ENCODE measurements around the gene ABHD12. TPM values are rescaled to one million over a fixed set of nuclear protein-coding genes. Genes with fewer than 3 reads are reported as not detected.

ABHD12 gene
- total RNA-seq, 2 experiments from 2014 or later = 28.7 to 31.1 TPM

DNA sequence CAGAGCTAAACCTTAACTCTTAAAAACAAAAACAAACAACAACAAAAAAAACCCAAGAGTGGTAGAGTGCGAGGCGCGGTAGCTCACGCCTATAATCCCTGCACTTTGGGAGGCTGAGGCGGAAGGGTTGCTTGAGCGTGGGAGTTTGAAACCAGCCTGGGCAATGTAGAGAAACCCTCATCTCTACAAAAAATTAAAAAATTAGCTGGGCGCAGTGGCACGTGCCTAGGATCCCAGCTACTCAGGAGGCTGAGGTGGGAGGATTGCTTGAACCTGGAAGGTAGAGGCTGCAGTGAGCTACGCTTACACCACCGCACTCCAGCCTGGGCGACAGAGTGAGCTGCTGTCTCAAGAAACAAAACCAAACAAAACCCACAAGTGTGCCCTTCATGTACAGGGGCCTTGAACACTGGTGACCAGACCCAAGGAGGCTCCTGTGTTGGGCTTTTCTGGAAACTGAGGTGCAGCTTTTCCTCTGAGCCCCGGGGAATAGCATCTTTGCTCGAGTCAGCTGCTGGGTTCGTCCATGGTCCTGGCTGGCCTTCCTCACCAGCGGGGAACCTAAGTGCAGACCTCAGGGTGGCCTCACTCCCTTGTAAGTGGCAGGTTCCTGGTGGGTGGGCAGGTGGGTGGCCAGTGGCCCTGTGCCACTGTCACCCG is 102.9 kb downstream of the ABHD12 start:
- CTCF ChIA-PET = no interaction called here
- Mint-ChIP-seq H3K27me3 (ENCODE audit: low read depth) (no peaks in the 10 kb centered on the region), H3K36me3 (ENCODE audit: low read depth) (peaks cover 20% of the 10 kb centered on the region), H3K4me3 (no peak overlapping the region), H3K27ac (no peak overlapping the region), H3K4me1 (ENCODE audit: low read depth) (peaks cover under 1% of the 10 kb centered on the region), H3K9me3 (ENCODE audit: insufficient read depth) (no peaks in the 10 kb centered on the region)
- ATAC-seq (no peak), DNase-seq (no peak)
- POLR2A ChIA-PET = no interaction called here

DNA sequence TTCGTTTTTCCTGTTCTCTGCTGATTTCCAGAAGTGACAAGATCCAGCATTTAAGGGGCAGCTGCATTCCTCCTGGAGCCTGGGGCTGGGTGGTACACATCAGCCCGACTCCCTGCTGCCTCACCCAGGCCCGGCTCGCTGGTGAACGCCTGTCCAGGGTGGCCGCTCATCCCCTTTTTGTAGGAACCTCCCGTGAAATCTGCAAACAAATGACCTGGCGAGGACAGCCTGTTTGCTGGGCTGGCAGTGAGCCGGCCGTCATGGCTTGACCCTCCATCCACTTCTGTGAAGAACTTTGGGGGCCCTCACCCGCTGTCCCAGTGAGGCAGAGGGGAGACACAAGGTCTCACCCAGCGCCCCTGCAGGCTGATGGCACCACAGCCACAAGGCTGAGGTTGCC is 103.7 kb downstream of the ABHD12 start:
- H3K36me3 Mint-ChIP-seq (ENCODE audit: low read depth) = peaks cover 25% of the 10 kb centered on the region
- peaks cover 8% of the 10 kb centered on the region for H3K4me1 Mint-ChIP-seq (ENCODE audit: low read depth)
- no peak overlapping the region for H3K4me3 Mint-ChIP-seq
- POLR2A ChIA-PET = no interaction called here
- H3K27ac Mint-ChIP-seq = no peak overlapping the region
- DNase-seq = no peak
- CTCF ChIA-PET = no interaction called here
- no peak for ATAC-seq
- H3K27me3 Mint-ChIP-seq (ENCODE audit: low read depth) = no peaks in the 10 kb centered on the region
- H3K9me3 Mint-ChIP-seq (ENCODE audit: insufficient read depth) = no peaks in the 10 kb centered on the region

DNA sequence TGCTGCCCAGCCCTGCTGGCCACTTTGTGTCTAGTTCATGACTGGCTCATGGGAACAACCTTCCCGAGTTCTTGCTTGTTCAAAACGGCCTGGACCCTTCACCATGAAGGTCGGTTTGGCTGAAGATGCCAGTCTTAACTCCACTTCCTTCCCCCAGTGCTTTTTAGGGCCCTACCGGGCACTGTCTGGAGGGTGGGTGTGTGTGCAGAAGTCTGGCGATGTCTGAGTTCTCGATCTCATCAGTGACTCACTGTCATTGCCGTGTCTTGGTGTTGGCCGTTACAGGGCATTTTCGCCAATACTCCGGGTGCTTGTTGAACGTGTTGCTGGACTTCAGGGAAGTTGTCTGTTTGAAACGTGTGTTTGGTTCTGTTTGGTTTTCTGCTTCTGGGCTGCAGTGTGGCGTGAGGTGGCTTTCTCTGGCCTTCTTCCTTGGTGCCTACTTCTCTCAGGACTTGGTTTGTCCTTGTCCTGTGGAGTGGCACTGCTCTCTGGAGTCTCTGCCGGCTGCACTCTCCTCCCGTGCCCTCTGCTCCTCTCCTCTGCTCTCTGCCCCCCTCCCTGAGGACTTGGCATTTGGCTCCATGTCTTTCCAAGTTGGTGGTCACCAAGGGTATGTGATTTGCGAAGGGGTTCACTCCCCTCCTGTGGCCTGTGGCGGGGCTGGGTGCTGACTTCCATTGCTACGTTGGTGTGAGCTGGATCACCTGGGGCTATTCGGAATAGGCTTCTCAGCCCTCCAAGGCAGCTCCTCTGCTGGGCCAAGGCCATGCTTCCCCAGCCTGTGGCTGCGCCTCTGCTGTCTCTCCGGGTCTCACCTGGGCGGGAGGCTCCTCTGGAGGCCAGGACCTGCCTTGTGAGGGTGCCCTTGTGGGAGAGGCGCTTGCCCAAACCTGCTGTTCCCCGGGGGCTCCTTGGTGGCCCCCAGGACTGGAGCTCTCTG is 104.5 kb downstream of the ABHD12 start:
- Mint-ChIP-seq H3K27me3 (ENCODE audit: low read depth) (no peaks in the 10 kb centered on the region), H3K27ac (no peak overlapping the region), H3K4me3 (no peak overlapping the region), H3K4me1 (ENCODE audit: low read depth) (peaks cover 9% of the 10 kb centered on the region), H3K36me3 (ENCODE audit: low read depth) (peaks cover 23% of the 10 kb centered on the region), H3K9me3 (ENCODE audit: insufficient read depth) (no peaks in the 10 kb centered on the region)
- ChIA-PET POLR2A (no interaction called here), CTCF (no interaction called here)
- ATAC-seq = no peak
- no peak for DNase-seq

DNA sequence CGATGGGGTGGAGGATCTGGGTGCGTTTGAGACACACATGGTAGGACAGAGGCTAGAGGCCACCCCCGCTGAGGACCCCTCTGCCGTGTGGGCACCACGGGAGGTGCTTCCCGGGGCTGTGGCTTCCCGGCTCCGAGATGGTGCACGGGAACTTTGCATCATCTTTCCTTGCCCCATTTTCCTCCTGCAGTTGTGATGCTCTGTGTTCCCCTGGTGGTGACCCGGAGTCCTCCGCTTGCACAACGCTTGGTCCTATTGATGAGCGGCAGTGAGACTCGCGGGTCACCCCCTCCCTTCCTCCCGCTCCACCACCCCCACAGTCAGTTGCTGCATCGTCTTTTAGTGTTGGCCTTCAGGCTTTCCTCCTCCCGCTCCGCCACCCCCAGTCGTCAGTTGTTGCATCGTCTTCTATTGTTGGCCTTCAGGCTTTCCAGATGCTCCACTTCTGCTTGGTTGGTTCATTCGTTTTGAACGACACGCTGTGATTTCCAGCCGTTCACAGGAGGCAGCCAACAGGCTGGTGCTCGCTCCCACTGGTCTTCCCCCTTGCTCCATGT is 105.5 kb downstream of the ABHD12 start:
- no peaks in the 10 kb centered on the region for H3K27me3 Mint-ChIP-seq (ENCODE audit: low read depth)
- peaks cover 9% of the 10 kb centered on the region for H3K4me1 Mint-ChIP-seq (ENCODE audit: low read depth)
- H3K4me3 Mint-ChIP-seq = no peak overlapping the region
- CTCF ChIA-PET = no interaction called here
- H3K36me3 Mint-ChIP-seq (ENCODE audit: low read depth) = peaks cover 23% of the 10 kb centered on the region
- H3K27ac Mint-ChIP-seq = no peak overlapping the region
- POLR2A ChIA-PET = no interaction called here
- no peak for DNase-seq
- H3K9me3 Mint-ChIP-seq (ENCODE audit: insufficient read depth) = no peaks in the 10 kb centered on the region
- no peak for ATAC-seq

DNA sequence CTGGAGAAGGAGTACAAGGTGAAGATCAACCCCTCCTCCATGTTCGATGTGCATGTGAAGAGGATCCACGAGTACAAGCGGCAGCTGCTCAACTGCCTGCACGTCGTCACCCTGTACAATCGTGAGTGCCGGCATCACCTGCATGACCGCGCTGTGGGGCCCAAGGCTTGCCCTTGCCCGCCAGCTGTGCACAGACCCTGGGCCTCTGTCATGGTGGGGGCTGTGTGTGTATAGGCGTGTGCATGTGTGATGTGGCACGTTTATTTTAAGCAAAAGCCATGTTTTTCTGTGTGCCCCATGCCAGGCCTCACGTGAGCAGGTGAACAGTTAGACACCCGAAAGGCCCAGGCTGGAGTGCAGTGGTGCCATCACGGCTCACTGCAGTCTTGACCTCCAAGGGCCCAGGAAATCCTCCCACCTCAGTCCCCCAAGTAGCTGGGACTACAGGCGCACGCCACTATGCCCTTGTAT is 106.5 kb downstream of the ABHD12 start:
- H3K27me3 Mint-ChIP-seq (ENCODE audit: low read depth) = no peaks in the 10 kb centered on the region
- no peak for ATAC-seq
- no peaks in the 10 kb centered on the region for H3K9me3 Mint-ChIP-seq (ENCODE audit: insufficient read depth)
- peaks cover 23% of the 10 kb centered on the region for H3K36me3 Mint-ChIP-seq (ENCODE audit: low read depth)
- H3K27ac Mint-ChIP-seq = peak overlapping the region; percentile 30
- DNase-seq = no peak
- ChIA-PET POLR2A (no interaction called here), CTCF (no interaction called here)
- H3K4me3 Mint-ChIP-seq = no peak overlapping the region
- H3K4me1 Mint-ChIP-seq (ENCODE audit: low read depth) = peaks cover 9% of the 10 kb centered on the region

DNA sequence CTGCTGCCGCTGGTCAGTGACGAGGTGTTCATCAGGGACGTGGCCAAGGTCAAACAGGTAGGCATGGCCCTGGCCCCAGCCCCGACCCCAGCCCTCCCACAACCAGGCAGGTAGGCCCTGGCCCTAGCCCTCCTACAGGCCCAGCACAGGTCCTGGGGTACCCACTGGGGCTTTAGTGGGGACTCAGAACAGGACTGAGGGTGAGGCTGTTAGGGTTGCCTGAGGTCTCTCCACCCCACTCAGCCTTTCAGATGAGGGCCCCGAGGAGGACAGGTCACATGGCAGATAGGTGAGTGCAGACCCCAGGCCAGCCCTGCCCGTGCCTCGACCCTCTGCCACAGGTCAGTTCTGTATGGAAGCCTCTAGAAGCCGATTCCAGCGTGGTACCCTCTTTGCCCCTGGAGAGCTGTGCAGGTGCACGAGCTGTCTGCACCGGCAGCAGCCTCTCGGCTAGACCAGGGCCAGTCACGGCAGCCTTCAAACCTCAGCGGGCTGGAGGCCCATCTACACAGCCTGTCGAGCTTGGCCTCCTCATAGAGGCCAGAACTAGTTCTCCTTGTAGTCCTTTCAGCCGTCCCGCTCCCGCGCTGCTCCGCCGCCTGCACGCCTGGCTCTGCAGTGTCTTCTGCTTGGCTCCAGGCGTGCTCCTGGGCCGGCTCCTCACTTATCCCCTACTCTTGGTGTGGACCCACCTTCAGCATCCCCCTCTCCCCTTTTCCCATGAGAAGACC is 107.2 kb downstream of the ABHD12 start:
- ChIA-PET POLR2A (no interaction called here), CTCF (no interaction called here)
- no peak for DNase-seq
- no peaks in the 10 kb centered on the region for H3K9me3 Mint-ChIP-seq (ENCODE audit: insufficient read depth)
- H3K4me3 Mint-ChIP-seq = no peak overlapping the region
- H3K36me3 Mint-ChIP-seq (ENCODE audit: low read depth) = peaks cover 23% of the 10 kb centered on the region
- H3K27me3 Mint-ChIP-seq (ENCODE audit: low read depth) = no peaks in the 10 kb centered on the region
- peak overlapping the region; percentile 30 for H3K27ac Mint-ChIP-seq
- H3K4me1 Mint-ChIP-seq (ENCODE audit: low read depth) = peaks cover 9% of the 10 kb centered on the region
- no peak for ATAC-seq

DNA sequence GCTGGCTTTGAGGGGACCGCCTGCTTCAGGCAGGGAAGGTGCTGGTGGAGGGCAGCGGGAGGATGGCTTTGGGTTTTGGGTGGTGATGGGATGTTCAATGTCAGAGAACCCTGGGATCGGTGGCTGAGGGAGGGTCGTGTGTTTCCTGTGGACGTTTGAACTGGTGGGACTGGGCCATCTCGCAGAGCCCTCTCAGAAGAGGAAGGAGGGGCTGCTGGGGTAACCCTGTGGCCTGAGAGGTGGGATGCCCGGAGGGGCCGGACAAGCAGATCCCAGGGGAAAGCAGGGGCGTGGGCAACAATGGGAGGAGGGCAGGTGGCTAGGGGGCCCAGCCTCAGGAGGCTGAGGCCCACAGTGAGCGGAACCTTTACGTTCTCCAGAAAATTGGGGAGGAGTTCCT is 107.8 kb downstream of the ABHD12 start:
- no peak for DNase-seq
- peaks cover 20% of the 10 kb centered on the region for H3K36me3 Mint-ChIP-seq (ENCODE audit: low read depth)
- ATAC-seq = no peak

DNA sequence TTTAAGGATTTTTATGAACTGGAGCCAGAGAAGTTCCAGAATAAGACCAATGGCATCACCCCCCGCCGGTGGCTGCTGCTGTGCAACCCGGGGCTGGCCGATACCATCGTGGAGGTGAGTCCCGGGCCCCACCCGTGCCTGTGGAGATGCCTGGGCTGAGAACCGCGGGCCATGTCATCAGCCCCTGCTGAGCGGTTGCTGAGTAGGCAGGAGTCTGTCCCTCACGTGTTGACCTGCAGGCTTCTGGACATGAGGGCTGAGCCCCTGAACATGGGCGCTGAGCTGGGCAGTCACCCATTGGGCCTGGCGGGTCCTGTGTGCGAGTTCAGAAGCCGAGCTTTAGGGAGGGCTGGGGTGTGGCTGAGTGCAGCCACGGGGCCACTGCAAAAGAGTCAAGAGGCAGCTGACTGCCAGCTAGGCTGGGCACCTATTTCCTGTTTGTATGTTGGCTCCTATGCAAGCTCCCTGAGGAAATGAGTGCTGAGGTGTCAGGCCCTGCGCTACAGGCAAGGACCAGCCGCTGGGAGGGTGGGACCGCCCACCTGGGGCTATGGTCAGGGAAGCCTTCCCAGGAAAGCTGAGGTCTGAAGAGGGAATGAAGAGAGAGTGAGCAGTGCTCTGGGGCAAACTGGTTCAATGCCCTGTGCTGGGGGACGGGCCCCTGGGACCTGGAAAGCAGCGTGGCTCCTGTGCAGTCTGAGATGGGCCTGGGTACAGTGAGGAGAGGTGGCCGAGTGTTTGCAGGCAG is 108.4 kb downstream of the ABHD12 start:
- ChIA-PET POLR2A (interaction anchor here (0.6 kb wide), 1 partner anchor 10 kb away, joined by 3 read pairs; no protein-coding TSS in a partner anchor), CTCF (no interaction called here)
- Mint-ChIP-seq H3K9me3 (ENCODE audit: insufficient read depth) (no peaks in the 10 kb centered on the region), H3K27me3 (ENCODE audit: low read depth) (no peaks in the 10 kb centered on the region), H3K4me3 (no peak overlapping the region), H3K27ac (peak overlapping the region; percentile 67), H3K4me1 (ENCODE audit: low read depth) (peaks cover 9% of the 10 kb centered on the region), H3K36me3 (ENCODE audit: low read depth) (peaks cover 19% of the 10 kb centered on the region)
- ATAC-seq = no peak
- DNase-seq = no peak

More for the DNA sequence above, 107.8 kb downstream of the ABHD12 start:
- Mint-ChIP-seq H3K4me1 (ENCODE audit: low read depth) (peaks cover 9% of the 10 kb centered on the region), H3K4me3 (no peak overlapping the region), H3K27ac (peak overlapping the region; percentile 67), H3K27me3 (ENCODE audit: low read depth) (no peaks in the 10 kb centered on the region), H3K9me3 (ENCODE audit: insufficient read depth) (no peaks in the 10 kb centered on the region)
- ChIA-PET CTCF (no interaction called here), POLR2A (no interaction called here)

DNA sequence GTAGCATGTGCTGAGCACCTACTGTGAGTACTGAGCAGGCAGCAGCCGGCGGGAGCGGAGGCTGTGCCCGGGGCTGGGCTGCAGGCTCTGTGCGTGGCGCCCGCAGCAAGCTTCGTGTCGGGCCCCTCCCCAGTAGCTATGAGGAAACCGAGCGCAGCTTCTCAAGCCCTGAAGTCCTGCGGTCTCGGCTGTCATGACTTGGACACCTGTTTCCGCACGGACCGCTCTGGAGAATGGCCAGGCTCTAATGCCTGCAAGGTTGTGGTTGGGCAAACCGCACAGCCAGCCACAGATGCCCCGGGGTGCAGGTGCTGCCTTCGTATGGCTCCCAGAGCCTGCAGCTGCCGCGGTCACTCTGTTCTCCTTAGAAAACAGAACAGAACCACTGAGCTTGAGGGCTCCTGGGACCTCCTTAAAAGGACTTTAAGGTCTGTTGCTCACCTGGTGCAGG is 109.1 kb downstream of the ABHD12 start:
- ChIA-PET CTCF (no interaction called here), POLR2A (interaction anchor here (0.6 kb wide), 2 partner anchors 10 to 126 kb away, joined by 3 read pairs; partner anchors contain the start of gene GINS1)
- ATAC-seq (peak; percentile 10), DNase-seq (no peak)
- H3K4me3 Mint-ChIP-seq = no peak overlapping the region
- H3K27me3 Mint-ChIP-seq (ENCODE audit: low read depth) = no peaks in the 10 kb centered on the region
- H3K4me1 Mint-ChIP-seq (ENCODE audit: low read depth) = peaks cover 9% of the 10 kb centered on the region
- H3K36me3 Mint-ChIP-seq (ENCODE audit: low read depth) = peaks cover 20% of the 10 kb centered on the region
- H3K9me3 Mint-ChIP-seq (ENCODE audit: insufficient read depth) = no peaks in the 10 kb centered on the region
- H3K27ac Mint-ChIP-seq = no peak overlapping the region

DNA sequence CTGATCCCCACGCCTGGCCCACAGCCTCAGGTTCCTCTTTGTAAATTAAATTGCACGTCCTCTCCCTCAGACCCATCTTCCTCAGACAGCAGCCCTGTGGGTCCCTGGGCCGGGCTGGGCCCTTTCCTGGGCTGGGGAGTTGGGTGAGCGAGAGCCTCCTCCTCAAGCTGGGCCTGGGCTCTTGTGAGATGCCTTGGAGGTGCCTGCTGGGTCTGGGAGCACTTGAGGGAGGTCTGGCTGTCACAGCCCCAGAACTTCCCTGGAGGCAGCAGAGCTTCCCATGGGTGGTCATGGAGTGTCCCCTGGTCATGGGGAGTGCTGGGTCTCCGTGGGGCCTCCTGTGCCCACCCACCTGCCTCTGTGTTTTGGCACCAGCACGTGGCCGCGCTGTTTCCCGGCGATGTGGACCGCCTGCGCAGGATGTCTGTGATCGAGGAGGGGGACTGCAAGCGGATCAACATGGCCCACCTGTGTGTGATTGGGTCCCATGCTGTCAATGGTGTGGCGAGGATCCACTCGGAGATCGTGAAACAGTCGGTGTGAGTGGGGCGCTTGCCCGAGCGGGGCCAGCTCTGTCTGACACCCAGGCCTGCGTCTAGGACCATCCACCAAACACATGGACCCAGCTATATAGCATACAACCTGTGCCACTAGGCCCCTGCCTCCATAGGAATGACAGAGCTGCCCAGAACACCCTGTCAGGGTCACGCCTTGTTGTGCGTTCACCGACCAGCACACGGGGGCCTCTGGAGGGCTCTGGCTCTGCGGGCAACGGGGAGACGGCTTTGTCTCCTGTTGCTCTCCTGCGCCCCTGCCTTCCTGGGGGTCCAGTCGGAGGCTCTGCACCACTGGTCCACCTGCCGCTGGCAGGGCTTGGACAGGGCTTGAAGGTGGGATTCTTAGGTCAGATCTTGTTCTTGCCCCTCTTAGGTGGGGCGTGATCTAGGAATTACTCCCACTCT is 109.8 kb downstream of the ABHD12 start:
- no peak for ATAC-seq
- ChIA-PET POLR2A (interaction anchor here (0.6 to 0.8 kb wide), 3 partner anchors 9 to 127 kb away, joined by 3 read pairs; partner anchors contain the start of gene GINS1), CTCF (no interaction called here)
- Mint-ChIP-seq H3K9me3 (ENCODE audit: insufficient read depth) (no peaks in the 10 kb centered on the region), H3K27me3 (ENCODE audit: low read depth) (no peaks in the 10 kb centered on the region), H3K4me1 (ENCODE audit: low read depth) (peaks cover 9% of the 10 kb centered on the region), H3K36me3 (ENCODE audit: low read depth) (peaks cover 17% of the 10 kb centered on the region), H3K4me3 (no peak overlapping the region), H3K27ac (no peak overlapping the region)
- DNase-seq = no peak
